ENCODE measurements around the gene CTTNBP2. TPM values are rescaled to one million over a fixed set of nuclear protein-coding genes. Genes with fewer than 3 reads are reported as not detected.

The CTTNBP2 gene
- total RNA-seq, 4 donors from 2014 or later: 6.8 to 15.4 (median 10.3) TPM

GRCh38 chr7:117856196-117856595, 17.0 kb downstream of the CTTNBP2 start:
- no peak for TF ChIP-seq CTCF (IDR thresholded peaks at IDR 0.05; ENCODE audit: low read depth)

GRCh38 chr7:117854186-117854585, 19.1 kb downstream of the CTTNBP2 start:
- no peak for TF ChIP-seq CTCF (IDR thresholded peaks at IDR 0.05; ENCODE audit: low read depth)

GRCh38 chr7:117848941-117849340, 24.3 kb downstream of the CTTNBP2 start:
- no peak for TF ChIP-seq CTCF (IDR thresholded peaks at IDR 0.05; ENCODE audit: low read depth)

GRCh38 chr7:117844678-117845077, 28.6 kb downstream of the CTTNBP2 start:
- TF ChIP-seq CTCF (IDR thresholded peaks at IDR 0.05; ENCODE audit: low read depth): no peak

- no peak for TF ChIP-seq CTCF (IDR thresholded peaks at IDR 0.05; ENCODE audit: low read depth)
These were observed 31.6 kb downstream of the CTTNBP2 start for GRCh38 chr7:117841611-117842010.

- TF ChIP-seq CTCF (IDR thresholded peaks at IDR 0.05; ENCODE audit: low read depth): no peak
These were observed 32.2 kb downstream of the CTTNBP2 start for GRCh38 chr7:117841011-117841410.

GRCh38 chr7:117839507-117839906, 33.7 kb downstream of the CTTNBP2 start:
- no peak for TF ChIP-seq CTCF (IDR thresholded peaks at IDR 0.05; ENCODE audit: low read depth)
